RWPE2 (cell line): Measurements from ENCODE around the gene METTL26.

Experiments used
- ATAC-seq: fragments of 200-7000 bp; cut with Tn5 transposase; 3 replicates; pipeline ENCODE4 v1.9.1; 2021; ENCODE audit warnings: low read depth
- DNase-seq: peaks from one replicate; pipeline ENCODE4 v3.0.0-alpha.2; 2020; ENCODE audit warnings: low spot score
- H3K27ac ChIP-seq: fragments of 450-650 bp; 2 replicates; pipeline ENCODE4 v1.5.1; 2017; ENCODE audit warnings: mild to moderate bottlenecking; ENCODE audit not compliant: poor library complexity, severe bottlenecking
- H3K27me3 ChIP-seq: fragments of 250-450 bp; sonication (Bioruptor Pico); 2 replicates; pipeline ENCODE4 v1.5.1; 2021; ENCODE audit warnings: mild to moderate bottlenecking, moderate library complexity; ENCODE audit not compliant: insufficient read depth, poor library complexity, severe bottlenecking
- H3K36me3 ChIP-seq: fragments of 250-450 bp; sonication (Bioruptor Pico); 2 replicates; pipeline ENCODE4 v1.5.1; 2020; ENCODE audit warnings: low read depth, mild to moderate bottlenecking, moderate library complexity
- H3K4me1 ChIP-seq: fragments of 250-450 bp; sonication (Bioruptor Pico); 2 replicates; pipeline ENCODE4 v1.5.1; 2021; ENCODE audit warnings: mild to moderate bottlenecking, moderate library complexity; ENCODE audit not compliant: insufficient read depth, poor library complexity, severe bottlenecking
- H3K4me3 ChIP-seq: fragments of 250-450 bp; sonication (Bioruptor Pico); 2 replicates; pipeline ENCODE4 v1.5.1; 2021; ENCODE audit warnings: mild to moderate bottlenecking, moderate library complexity; ENCODE audit not compliant: severe bottlenecking
- H3K9me3 ChIP-seq: fragments of 250-450 bp; sonication (Bioruptor Pico); 2 replicates; pipeline ENCODE4 v1.5.1; 2021; ENCODE audit warnings: mild to moderate bottlenecking, moderate library complexity; ENCODE audit not compliant: severe bottlenecking
- CTCF ChIP-seq: fragments of 450-650 bp; IDR thresholded peaks from one replicate; pipeline ENCODE4 v1.5.1; 2017; ENCODE audit warnings: mild to moderate bottlenecking, moderate library complexity; ENCODE audit not compliant: poor library complexity, severe bottlenecking

METTL26 gene

GRCh38 chr16:638836-639235 is 2.7 kb upstream of the METTL26 start:
- Histone ChIP-seq H3K4me1 (no peaks in the 10 kb centered on the region), H3K36me3 (no peaks in the 10 kb centered on the region), H3K9me3 (no peaks in the 10 kb centered on the region), H3K4me3 (no peak overlapping the region), H3K27me3 (no peaks in the 10 kb centered on the region), H3K27ac (no peak overlapping the region)
- DNase-seq (no peak), ATAC-seq (no peak)
- TF ChIP-seq CTCF = no peak

GRCh38 chr16:638034-638543 is 2.0 kb upstream of the METTL26 start:
- DNase-seq (no peak), ATAC-seq (no peak)
- no peaks in the 10 kb centered on the region for H3K4me1 ChIP-seq
- no peaks in the 10 kb centered on the region for H3K27me3 ChIP-seq
- no peak overlapping the region for H3K27ac ChIP-seq
- H3K4me3 ChIP-seq = no peak overlapping the region
- no peak for TF ChIP-seq CTCF
- H3K9me3 ChIP-seq = no peaks in the 10 kb centered on the region
- H3K36me3 ChIP-seq = no peaks in the 10 kb centered on the region

GRCh38 chr16:637081-638018 is 1.2 kb upstream of the METTL26 start:
- peak overlapping the region; percentile 44 for H3K27ac ChIP-seq
- no peak for TF ChIP-seq CTCF
- no peaks in the 10 kb centered on the region for H3K27me3 ChIP-seq
- H3K36me3 ChIP-seq = no peaks in the 10 kb centered on the region
- ATAC-seq = no peak
- peak overlapping the region; percentile 82 for H3K4me3 ChIP-seq
- no peak for DNase-seq
- H3K4me1 ChIP-seq = no peaks in the 10 kb centered on the region
- no peaks in the 10 kb centered on the region for H3K9me3 ChIP-seq

- H3K4me3 ChIP-seq = peak overlapping the region; percentile 82
- H3K27ac ChIP-seq = peak overlapping the region; percentile 44
- TF ChIP-seq CTCF = no peak
- no peaks in the 10 kb centered on the region for H3K9me3 ChIP-seq
- no peaks in the 10 kb centered on the region for H3K36me3 ChIP-seq
- ATAC-seq (no peak; the same call in 2 of the 3 replicates), DNase-seq (no peak)
- no peaks in the 10 kb centered on the region for H3K27me3 ChIP-seq
- peaks cover 4% of the 10 kb centered on the region for H3K4me1 ChIP-seq
These were observed 416 bp downstream of the METTL26 start for GRCh38 chr16:635573-636205.
